SK-N-SH treated with all-trans-retinoic acid at 6 μM for 48 hours (cell line): ENCODE results near the gene GNAS.

Experiments used
- ATAC-seq: fragments of 200-7000 bp; cut with Tn5 transposase; 3 replicates; pipeline ENCODE4 v1.9.1; 2020; ENCODE audit warnings: mild to moderate bottlenecking, moderate library complexity
- ARNTL ChIP-seq: fragments of 450-650 bp; formaldehyde crosslinking; IDR thresholded peaks from 2 replicates; pipeline ENCODE4 v1.5.0; 2020; ENCODE audit warnings: low read depth, mild to moderate bottlenecking, moderate library complexity, borderline replicate concordance
- BACH2 ChIP-seq: fragments of 250-450 bp; sonication (Bioruptor Pico); IDR thresholded peaks from 2 replicates; pipeline ENCODE4 v1.9.0; 2021; ENCODE audit warnings: mild to moderate bottlenecking, borderline replicate concordance
- CSDC2 ChIP-seq: fragments of 250-450 bp; sonication (Bioruptor Pico); IDR thresholded peaks from 2 replicates; pipeline ENCODE4 v1.5.0; 2020; ENCODE audit warnings: mild to moderate bottlenecking, moderate library complexity
- ESRRG ChIP-seq: fragments of 250-450 bp; sonication (Bioruptor Pico); IDR thresholded peaks from 2 replicates; pipeline ENCODE4 v1.6.1; 2021; ENCODE audit warnings: mild to moderate bottlenecking
- ISL1 ChIP-seq: fragments of 250-450 bp; sonication (Bioruptor Pico); IDR thresholded peaks from 2 replicates; pipeline ENCODE4 v2.1.2; 2022; ENCODE audit warnings: mild to moderate bottlenecking, moderate library complexity
- PATZ1 ChIP-seq: fragments of 250-450 bp; sonication (Bioruptor Pico); IDR thresholded peaks from 2 replicates; pipeline ENCODE4 v1.8.0; 2020; ENCODE audit warnings: mild to moderate bottlenecking, moderate library complexity, borderline replicate concordance
- POU6F1 ChIP-seq: fragments of 250-450 bp; sonication (Bioruptor Pico); IDR thresholded peaks from 2 replicates; pipeline ENCODE4 v1.8.0; 2021; ENCODE audit warnings: low read depth, mild to moderate bottlenecking, moderate library complexity, borderline replicate concordance
- PPARA ChIP-seq: fragments of 250-450 bp; sonication (Bioruptor Pico); IDR thresholded peaks from 2 replicates; pipeline ENCODE4 v1.5.0; 2020; ENCODE audit warnings: mild to moderate bottlenecking, borderline replicate concordance
- RARB ChIP-seq: fragments of 250-450 bp; sonication (Bioruptor Pico); IDR thresholded peaks from 2 replicates; pipeline ENCODE4 v1.8.0; 2021; ENCODE audit warnings: mild to moderate bottlenecking, moderate library complexity
- SNAI2 ChIP-seq: fragments of 250-450 bp; sonication (Bioruptor Pico); IDR thresholded peaks from 2 replicates; pipeline ENCODE4 v1.5.0; 2020; ENCODE audit warnings: mild to moderate bottlenecking, moderate library complexity
- TSHZ2 ChIP-seq: fragments of 250-450 bp; sonication (Bioruptor Pico); IDR thresholded peaks from 2 replicates; pipeline ENCODE4 v1.5.0; 2020; ENCODE audit warnings: mild to moderate bottlenecking, moderate library complexity
- ZC3H10 ChIP-seq: fragments of 250-450 bp; sonication (Bioruptor Pico); IDR thresholded peaks from 2 replicates; pipeline ENCODE4 v1.5.1; 2021; ENCODE audit warnings: mild to moderate bottlenecking, moderate library complexity
- ZFP3 ChIP-seq: fragments of 250-450 bp; sonication (Bioruptor Pico); IDR thresholded peaks from 2 replicates; pipeline ENCODE4 v1.5.0; 2020; ENCODE audit warnings: mild to moderate bottlenecking, moderate library complexity
- ZFP30 ChIP-seq: fragments of 450-650 bp; formaldehyde crosslinking; IDR thresholded peaks from 2 replicates; pipeline ENCODE4 v1.5.0; 2022; ENCODE audit warnings: mild to moderate bottlenecking, moderate library complexity
- ZNF565 ChIP-seq: fragments of 450-650 bp; formaldehyde crosslinking; conservative IDR thresholded peaks from 2 replicates; pipeline ENCODE4 v1.5.0; 2020; ENCODE audit warnings: low read depth, mild to moderate bottlenecking, moderate library complexity
- ZNF70 ChIP-seq: fragments of 450-650 bp; formaldehyde crosslinking; IDR thresholded peaks from 2 replicates; pipeline ENCODE4 v1.5.0; 2020; ENCODE audit warnings: mild to moderate bottlenecking, moderate library complexity
- ZNF8 ChIP-seq: fragments of 450-650 bp; formaldehyde crosslinking; IDR thresholded peaks from 2 replicates; pipeline ENCODE4 v1.5.0; 2020; ENCODE audit warnings: mild to moderate bottlenecking, moderate library complexity
- TF ChIP-seq, protein P1 (sequence below): fragments of 250-450 bp; sonication (Bioruptor Pico); IDR thresholded peaks from 2 replicates; pipeline ENCODE4 v1.5.1; 2020; ENCODE audit warnings: low read depth, mild to moderate bottlenecking, moderate library complexity
- TF ChIP-seq, protein P2 (sequence below): fragments of 250-450 bp; sonication (Bioruptor Pico); IDR thresholded peaks from 2 replicates; pipeline ENCODE4 v1.5.1; 2021; ENCODE audit warnings: mild to moderate bottlenecking, moderate library complexity

GNAS gene

GRCh38 chr20:58853466-58853865 lies 950 bp downstream of the GNAS start:
- TF ChIP-seq BACH2 (CRISPR knock-in tag) (no peak), ZC3H10 (no peak), ZNF565 (CRISPR knock-in tag) (no peak), ISL1 (no peak)
- TF ChIP-seq, protein P1, sequence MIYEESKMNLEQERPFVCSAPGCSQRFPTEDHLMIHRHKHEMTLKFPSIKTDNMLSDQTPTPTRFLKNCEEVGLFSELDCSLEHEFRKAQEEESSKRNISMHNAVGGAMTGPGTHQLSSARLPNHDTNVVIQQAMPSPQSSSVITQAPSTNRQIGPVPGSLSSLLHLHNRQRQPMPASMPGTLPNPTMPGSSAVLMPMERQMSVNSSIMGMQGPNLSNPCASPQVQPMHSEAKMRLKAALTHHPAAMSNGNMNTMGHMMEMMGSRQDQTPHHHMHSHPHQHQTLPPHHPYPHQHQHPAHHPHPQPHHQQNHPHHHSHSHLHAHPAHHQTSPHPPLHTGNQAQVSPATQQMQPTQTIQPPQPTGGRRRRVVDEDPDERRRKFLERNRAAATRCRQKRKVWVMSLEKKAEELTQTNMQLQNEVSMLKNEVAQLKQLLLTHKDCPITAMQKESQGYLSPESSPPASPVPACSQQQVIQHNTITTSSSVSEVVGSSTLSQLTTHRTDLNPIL (CRISPR knock-in tag), result no peak
- TF ChIP-seq, protein P2, sequence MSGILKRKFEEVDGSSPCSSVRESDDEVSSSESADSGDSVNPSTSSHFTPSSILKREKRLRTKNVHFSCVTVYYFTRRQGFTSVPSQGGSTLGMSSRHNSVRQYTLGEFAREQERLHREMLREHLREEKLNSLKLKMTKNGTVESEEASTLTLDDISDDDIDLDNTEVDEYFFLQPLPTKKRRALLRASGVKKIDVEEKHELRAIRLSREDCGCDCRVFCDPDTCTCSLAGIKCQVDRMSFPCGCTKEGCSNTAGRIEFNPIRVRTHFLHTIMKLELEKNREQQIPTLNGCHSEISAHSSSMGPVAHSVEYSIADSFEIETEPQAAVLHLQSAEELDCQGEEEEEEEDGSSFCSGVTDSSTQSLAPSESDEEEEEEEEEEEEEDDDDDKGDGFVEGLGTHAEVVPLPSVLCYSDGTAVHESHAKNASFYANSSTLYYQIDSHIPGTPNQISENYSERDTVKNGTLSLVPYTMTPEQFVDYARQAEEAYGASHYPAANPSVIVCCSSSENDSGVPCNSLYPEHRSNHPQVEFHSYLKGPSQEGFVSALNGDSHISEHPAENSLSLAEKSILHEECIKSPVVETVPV (CRISPR knock-in tag), result no peak
- ATAC-seq, result no peak

GRCh38 chr20:58853976-58854637 lies 1.6 kb downstream of the GNAS start:
- TF ChIP-seq ARNTL (CRISPR knock-in tag) (no peak), ESRRG (CRISPR knock-in tag) (no peak), TSHZ2 (CRISPR knock-in tag) (no peak), ZFP30 (CRISPR knock-in tag) (no peak), BACH2 (CRISPR knock-in tag) (no peak), POU6F1 (no peak), SNAI2 (no peak), ZFP3 (CRISPR knock-in tag) (no peak), ZNF70 (CRISPR knock-in tag) (no peak)
- TF ChIP-seq, protein P2 (CRISPR knock-in tag), result no peak
- peak; percentile 12; the same call in 2 of the 3 replicates for ATAC-seq

DNA sequence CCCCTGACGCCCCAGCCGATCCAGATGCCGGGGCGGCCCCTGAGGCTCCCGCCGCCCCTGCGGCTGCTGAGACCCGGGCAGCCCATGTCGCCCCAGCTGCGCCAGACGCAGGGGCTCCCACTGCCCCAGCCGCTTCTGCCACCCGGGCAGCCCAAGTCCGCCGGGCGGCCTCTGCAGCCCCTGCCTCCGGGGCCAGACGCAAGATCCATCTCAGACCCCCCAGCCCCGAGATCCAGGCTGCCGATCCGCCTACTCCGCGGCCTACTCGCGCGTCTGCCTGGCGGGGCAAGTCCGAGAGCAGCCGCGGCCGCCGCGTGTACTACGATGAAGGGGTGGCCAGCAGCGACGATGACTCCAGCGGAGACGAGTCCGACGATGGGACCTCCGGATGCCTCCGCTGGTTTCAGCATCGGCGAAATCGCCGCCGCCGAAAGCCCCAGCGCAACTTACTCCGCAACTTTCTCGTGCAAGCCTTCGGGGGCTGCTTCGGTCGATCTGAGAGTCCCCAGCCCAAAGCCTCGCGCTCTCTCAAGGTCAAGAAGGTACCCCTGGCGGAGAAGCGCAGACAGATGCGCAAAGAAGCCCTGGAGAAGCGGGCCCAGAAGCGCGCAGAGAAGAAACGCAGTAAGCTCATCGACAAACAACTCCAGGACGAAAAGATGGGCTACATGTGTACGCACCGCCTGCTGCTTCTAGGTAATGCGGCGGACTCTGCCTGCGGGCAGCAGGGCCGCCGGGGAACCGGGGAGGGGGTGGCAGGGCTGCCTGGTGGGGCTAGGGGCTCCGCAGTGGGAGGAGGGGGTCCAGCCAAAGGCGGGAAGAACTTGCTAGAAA lies 2.3 kb downstream of the GNAS start:
- ATAC-seq, result peak; percentile 18
- TF ChIP-seq ZNF565 (CRISPR knock-in tag) (no peak), BACH2 (CRISPR knock-in tag) (no peak), RARB (CRISPR knock-in tag) (no peak), PATZ1 (no peak), PPARA (no peak), CSDC2 (no peak), POU6F1 (no peak), ESRRG (CRISPR knock-in tag) (no peak), ZNF8 (CRISPR knock-in tag) (no peak), ZFP30 (CRISPR knock-in tag) (no peak), ISL1 (no peak), SNAI2 (no peak), ZNF70 (CRISPR knock-in tag) (no peak)
- TF ChIP-seq, protein P1 (CRISPR knock-in tag), result no peak
- TF ChIP-seq, protein P2 (CRISPR knock-in tag), result no peak
